Thymus (tissue), 11 donors: ENCODE data around the gene TMEM98. TPM values are rescaled to one million over a fixed set of nuclear protein-coding genes. Genes with fewer than 3 reads are reported as not detected.
"Not testable (repeated sequence)": the region's sequence is repeated elsewhere in the genome, so short reads cannot be mapped to it uniquely, and the experiment has no call there.

Source experiments
- DNase-seq, 9 donors: peaks; one replicate each; pipeline ENCODE4 v3.0.0-alpha.2; 2013; ENCODE audit warnings: low spot score in 9 of 9, low read depth in 6 of 9, missing footprints in 1 of 9
- H3K27ac ChIP-seq, 2 donors: one replicate each; pipeline ENCODE4 v1.5.1; 2013; ENCODE audit warnings: control low read depth in 1 of 2, low read depth in 1 of 2, low read length in 1 of 2, mild to moderate bottlenecking in 1 of 2, moderate library complexity in 1 of 2
- H3K27me3 ChIP-seq, 2 donors: one replicate each; pipeline ENCODE4 v1.5.1; 2013; ENCODE audit warnings: low read length in 1 of 2; ENCODE audit not compliant: control insufficient read depth in 2 of 2, insufficient read depth in 1 of 2
- H3K36me3 ChIP-seq, 2 donors: one replicate each; pipeline ENCODE4 v1.5.1; 2013; ENCODE audit warnings: low read length in 1 of 2, mild to moderate bottlenecking in 1 of 2, moderate library complexity in 1 of 2; ENCODE audit not compliant: control insufficient read depth in 2 of 2, insufficient read depth in 2 of 2
- H3K4me1 ChIP-seq, 2 donors: one replicate each; pipeline ENCODE4 v1.5.1; 2013; ENCODE audit warnings: low read length in 2 of 2; ENCODE audit not compliant: control insufficient read depth in 2 of 2, insufficient read depth in 2 of 2
- H3K4me3 ChIP-seq, 2 donors: one replicate each; pipeline ENCODE4 v1.5.1; 2013; ENCODE audit warnings: low read length in 2 of 2, control low read depth in 1 of 2, mild to moderate bottlenecking in 1 of 2
- H3K9me3 ChIP-seq, 2 donors: one replicate each; pipeline ENCODE4 v1.5.1; 2013; ENCODE audit warnings: low read length in 1 of 2, mild to moderate bottlenecking in 1 of 2; ENCODE audit not compliant: control insufficient read depth in 2 of 2, insufficient read depth in 1 of 2
- WGBS: extraction: QIAGEN DNeasy Blood & Tissue Kit; methylation state at CpG from one replicate; pipeline ENCODE4 v1.1.7; 2013; 5-methylcytosine and 5-hydroxymethylcytosine counted together
- polyA plus RNA-seq: library from polyadenylated mRNA; stranded (reverse); fragments of 200-250 nt; gene quantifications from one replicate; pipeline ENCODE4 v1.2.3, GENCODE V29; 2013
- total RNA-seq: library from RNA; stranded (reverse); fragments of 120-200 nt; gene quantifications from one replicate; pipeline ENCODE4 v1.2.4, GENCODE V29; 2013
- donor health status: healthy.

The TMEM98 gene
- total and polyA plus RNA-seq, 2 donors: 4.6 to 6.6 TPM

DNA sequence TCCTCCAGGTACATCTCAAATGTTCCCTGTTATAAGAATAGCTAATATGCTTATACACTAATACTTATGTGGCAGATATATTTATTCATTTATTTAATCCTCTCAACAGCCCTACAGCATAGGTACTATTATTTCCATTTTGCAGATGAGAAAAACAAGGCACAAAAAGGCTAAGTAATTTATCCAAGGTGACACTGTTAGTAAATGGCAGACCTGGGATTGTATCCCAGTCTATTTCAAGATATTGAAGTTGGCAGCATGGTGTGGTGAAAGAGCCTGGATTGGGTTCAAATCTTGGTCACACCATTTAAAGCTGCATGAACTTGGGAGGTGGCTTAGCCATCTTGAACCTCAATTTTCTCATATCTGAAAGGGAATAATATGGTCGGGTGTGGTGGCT lies 27.2 kb downstream of the TMEM98 start:
- H3K4me1 ChIP-seq: no peaks in the 10 kb centered on the region
- no peaks in the 10 kb centered on the region for H3K36me3 ChIP-seq
- no peaks in the 10 kb centered on the region for H3K27me3 ChIP-seq
- H3K9me3 ChIP-seq: no peaks in the 10 kb centered on the region
- no peak overlapping the region for H3K27ac ChIP-seq
- DNase-seq: no peak
- H3K4me3 ChIP-seq: no peak overlapping the region
- WGBS: 93% methylated on average over 1 of the region's 1 CpG

DNA sequence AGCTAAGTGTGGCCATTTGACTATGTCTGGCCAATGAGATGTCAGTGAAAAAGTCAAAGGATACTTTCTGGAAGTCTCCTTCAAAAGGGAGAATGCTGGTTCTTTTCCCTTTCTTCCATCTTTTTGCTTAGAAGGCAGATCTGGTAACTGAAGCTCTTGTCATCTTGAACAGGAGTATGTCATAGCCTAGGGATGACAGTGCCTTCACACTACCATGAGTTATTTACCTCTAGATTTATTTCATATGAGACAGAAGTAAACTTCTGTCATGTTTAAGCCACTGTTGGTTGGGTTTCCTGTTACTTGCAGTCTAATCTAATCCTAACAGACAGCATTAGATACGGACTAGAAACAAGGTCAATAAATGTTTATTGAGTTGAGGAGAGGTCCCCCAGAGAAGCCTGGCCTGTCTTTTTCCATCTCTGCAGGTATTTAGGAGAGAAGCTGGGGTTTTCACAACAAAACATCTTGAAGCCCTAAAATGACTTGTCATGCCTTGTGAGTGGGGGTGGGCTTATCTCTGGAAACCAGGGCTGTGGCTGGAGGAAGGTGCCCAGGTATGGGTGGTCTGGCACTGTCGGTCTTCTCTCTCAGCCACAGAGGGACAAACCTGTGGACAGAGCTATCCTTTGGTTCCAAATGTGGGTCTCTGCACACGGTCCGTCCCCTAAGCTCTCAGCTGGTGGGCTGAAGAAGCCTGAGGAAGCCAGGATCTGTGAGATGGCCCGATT lies 28.5 kb downstream of the TMEM98 start:
- H3K36me3 ChIP-seq: no peaks in the 10 kb centered on the region
- no peak overlapping the region for H3K27ac ChIP-seq
- no peaks in the 10 kb centered on the region for H3K4me1 ChIP-seq
- H3K9me3 ChIP-seq: peaks cover 0 to 2% of the 10 kb centered on the region in 2 donors
- DNase-seq: no peak
- no peaks in the 10 kb centered on the region for H3K27me3 ChIP-seq
- WGBS: 70% methylated on average over 5 of the region's 5 CpGs
- H3K4me3 ChIP-seq: no peak overlapping the region

DNA sequence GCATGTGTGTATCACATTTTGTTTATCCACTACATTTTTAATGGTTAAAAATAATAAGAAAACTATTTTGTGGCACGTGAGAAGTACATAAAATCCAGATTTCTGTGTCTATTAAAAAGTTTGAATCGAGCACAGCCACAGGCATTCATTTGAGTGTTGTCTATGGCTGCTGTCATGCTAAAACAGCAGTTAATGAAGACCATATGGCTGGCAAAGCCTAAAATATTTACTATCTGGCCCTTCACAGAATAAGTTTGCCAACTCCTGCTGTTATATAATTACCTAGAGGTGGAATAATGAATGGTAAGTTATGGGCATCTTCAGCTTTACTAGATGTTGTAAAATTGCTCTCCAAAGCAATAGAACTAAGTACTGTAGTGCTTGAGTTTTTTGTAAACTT lies 30.5 kb downstream of the TMEM98 start:
- Histone ChIP-seq H3K4me1 (no peaks in the 10 kb centered on the region), H3K27ac (no peak overlapping the region), H3K27me3 (no peaks in the 10 kb centered on the region), H3K36me3 (no peaks in the 10 kb centered on the region), H3K9me3 (peaks cover 0 to 2% of the 10 kb centered on the region in 2 donors), H3K4me3 (no peak overlapping the region)
- 48% methylated on average over 2 of the region's 2 CpGs for WGBS
- DNase-seq: no peak

DNA sequence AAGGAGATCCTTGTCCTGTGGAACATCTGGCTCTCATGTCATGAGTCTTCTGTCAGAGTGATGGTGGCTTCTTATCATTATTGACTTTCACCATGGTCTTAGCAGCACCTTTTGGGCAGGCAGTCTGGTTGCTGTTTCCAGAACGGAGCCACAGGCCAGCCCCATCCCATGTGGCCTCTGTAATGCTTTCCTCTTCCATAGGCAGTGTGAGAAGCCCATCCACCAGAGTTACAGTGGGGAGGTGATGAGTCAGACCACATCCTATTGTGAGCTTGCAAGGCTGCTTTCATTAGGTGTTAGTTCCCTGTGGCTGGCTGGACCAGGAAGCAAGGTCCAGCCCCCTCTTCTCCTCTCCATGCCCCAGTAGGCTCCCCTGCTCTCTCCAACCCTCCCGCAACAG lies 32.9 kb downstream of the TMEM98 start:
- Histone ChIP-seq H3K4me3 (no peak overlapping the region), H3K27ac (no peak overlapping the region), H3K9me3 (peaks cover 0 to 2% of the 10 kb centered on the region in 2 donors), H3K4me1 (no peaks in the 10 kb centered on the region), H3K27me3 (no peaks in the 10 kb centered on the region), H3K36me3 (no peaks in the 10 kb centered on the region)
- no peak for DNase-seq
- 89% methylated on average over 2 of the region's 2 CpGs for WGBS

DNA sequence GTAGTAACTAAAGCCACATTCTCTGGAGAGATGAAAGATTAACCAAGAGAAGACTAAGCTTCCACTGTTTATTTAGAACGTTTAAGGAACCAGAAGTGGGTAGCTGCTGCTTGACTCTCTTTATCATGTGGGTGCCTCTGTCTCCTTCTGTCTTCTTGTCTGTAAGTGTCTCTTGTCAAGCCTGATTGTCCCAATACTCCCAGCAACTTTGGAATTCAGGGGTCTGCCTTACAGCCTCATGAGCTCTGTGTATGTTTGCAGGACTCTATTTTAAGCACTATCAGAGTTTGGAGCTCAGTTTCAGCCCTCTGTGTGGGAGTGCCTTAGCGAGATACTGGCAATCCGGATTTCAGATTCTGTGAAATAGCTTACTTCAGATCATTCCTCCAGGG lies 34.4 kb downstream of the TMEM98 start:
- no peak for DNase-seq
- H3K4me3 ChIP-seq: no peak overlapping the region
- H3K27me3 ChIP-seq: no peaks in the 10 kb centered on the region
- no peaks in the 10 kb centered on the region for H3K4me1 ChIP-seq
- H3K27ac ChIP-seq: no peak overlapping the region
- no peaks in the 10 kb centered on the region for H3K36me3 ChIP-seq
- WGBS: 55% methylated on average over 3 of the region's 3 CpGs
- peaks cover 0 to 2% of the 10 kb centered on the region in 2 donors for H3K9me3 ChIP-seq

DNA sequence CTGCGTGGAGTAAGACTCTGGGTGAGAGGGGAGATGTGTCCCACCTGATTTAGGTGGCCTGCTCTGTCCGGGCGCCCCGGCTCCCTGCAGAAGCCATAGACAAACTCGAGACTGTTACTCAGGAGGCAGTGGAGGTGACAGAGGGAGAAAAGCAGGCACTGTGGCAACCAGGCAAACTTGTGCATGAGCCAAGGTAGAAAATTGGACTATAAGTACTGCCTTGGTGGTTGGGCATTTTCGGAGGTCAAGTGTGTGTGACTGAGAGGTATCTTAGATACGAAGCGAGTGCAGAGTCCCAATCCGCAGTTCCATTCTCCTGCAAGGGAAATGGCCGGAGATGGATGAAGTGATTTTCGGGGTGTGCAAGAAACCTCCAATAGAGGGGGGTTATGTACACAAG lies 36.6 kb downstream of the TMEM98 start:
- WGBS: 84% methylated on average over 11 of the region's 11 CpGs
- H3K36me3 ChIP-seq: no peaks in the 10 kb centered on the region

DNA sequence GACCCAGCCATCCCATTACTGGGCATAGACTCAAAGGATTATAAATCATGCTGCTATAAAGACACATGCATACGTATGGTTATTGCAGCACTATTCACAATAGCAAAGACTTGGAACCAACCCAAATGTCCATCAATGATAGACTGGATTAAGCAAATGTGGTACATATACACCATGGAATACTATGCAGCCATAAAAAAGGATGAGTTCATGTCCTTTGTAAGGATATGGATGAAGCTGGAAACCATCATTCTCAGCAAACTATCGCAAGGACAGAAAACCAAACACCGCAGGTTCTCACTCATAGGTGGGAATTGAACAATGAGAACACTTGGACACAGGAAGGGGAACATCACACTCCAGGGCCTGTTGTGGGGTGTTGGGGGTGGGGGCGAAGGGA lies 41.3 kb downstream of the TMEM98 start:
- H3K4me3 ChIP-seq, H3K27ac ChIP-seq, H3K9me3 ChIP-seq, DNase-seq, H3K4me1 ChIP-seq, H3K36me3 ChIP-seq, H3K27me3 ChIP-seq: not testable (repeated sequence)
- WGBS: 94% methylated on average over 4 of the region's 4 CpGs

More for the DNA sequence above, 36.6 kb downstream of the TMEM98 start:
- Histone ChIP-seq H3K9me3 (peaks cover 0 to 2% of the 10 kb centered on the region in 2 donors), H3K4me1 (no peaks in the 10 kb centered on the region), H3K27ac (no peak overlapping the region), H3K4me3 (no peak overlapping the region), H3K27me3 (no peaks in the 10 kb centered on the region)
- no peak for DNase-seq

DNA sequence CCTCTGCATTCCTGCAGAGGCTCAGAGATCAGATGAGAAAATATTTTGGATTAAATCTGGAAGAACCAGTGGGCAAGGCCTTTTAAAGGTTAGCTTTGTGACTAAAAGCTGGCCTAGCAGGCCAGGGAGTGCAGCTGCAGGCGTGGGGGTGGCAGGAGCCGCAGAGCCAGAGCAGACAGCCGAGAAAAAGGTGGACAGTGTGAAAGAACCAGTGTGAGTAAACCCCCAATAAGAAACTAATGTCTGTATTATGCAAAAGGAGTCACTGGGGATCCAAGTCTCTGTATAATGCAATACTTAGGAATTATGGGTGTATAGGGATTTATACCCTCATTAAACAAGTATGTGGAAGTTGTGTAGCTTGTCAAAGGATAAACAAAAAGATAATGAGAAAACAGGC lies 42.3 kb downstream of the TMEM98 start:
- DNase-seq: no peak

DNA sequence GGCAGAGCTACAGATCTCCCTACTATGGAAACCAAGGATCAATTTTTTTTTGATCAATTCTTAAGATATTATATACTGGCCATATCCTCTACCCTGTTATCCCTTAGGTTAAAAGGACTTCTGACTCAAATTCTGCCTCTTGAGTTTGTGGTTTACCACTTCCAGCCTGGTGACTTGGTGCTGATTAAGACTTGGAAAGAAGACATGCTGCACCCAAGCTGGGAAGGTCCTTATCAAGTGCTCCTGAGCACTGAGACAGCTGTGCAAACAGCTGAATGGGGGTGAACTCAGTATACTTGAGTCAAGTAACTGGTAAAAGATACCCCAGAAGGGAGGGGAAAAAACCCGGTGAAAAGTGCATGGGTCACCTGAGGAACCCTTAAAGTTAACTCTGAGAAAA lies 43.2 kb downstream of the TMEM98 start:
- no peaks in the 10 kb centered on the region for H3K4me1 ChIP-seq
- 13% methylated on average over 1 of the region's 1 CpG for WGBS
- H3K27ac ChIP-seq: no peak overlapping the region
- no peak for DNase-seq
- no peaks in the 10 kb centered on the region for H3K9me3 ChIP-seq
- no peaks in the 10 kb centered on the region for H3K27me3 ChIP-seq
- H3K36me3 ChIP-seq: no peaks in the 10 kb centered on the region
- H3K4me3 ChIP-seq: no peak overlapping the region

More for the DNA sequence above, 42.3 kb downstream of the TMEM98 start:
- H3K4me3 ChIP-seq: no peak overlapping the region
- WGBS: 96% methylated on average over 3 of the region's 3 CpGs
- H3K27me3 ChIP-seq: no peaks in the 10 kb centered on the region
- H3K27ac ChIP-seq: no peak overlapping the region
- H3K4me1 ChIP-seq: no peaks in the 10 kb centered on the region
- no peaks in the 10 kb centered on the region for H3K9me3 ChIP-seq
- H3K36me3 ChIP-seq: no peaks in the 10 kb centered on the region
